ENCODE measurements around the gene MYO1D.

DNA sequence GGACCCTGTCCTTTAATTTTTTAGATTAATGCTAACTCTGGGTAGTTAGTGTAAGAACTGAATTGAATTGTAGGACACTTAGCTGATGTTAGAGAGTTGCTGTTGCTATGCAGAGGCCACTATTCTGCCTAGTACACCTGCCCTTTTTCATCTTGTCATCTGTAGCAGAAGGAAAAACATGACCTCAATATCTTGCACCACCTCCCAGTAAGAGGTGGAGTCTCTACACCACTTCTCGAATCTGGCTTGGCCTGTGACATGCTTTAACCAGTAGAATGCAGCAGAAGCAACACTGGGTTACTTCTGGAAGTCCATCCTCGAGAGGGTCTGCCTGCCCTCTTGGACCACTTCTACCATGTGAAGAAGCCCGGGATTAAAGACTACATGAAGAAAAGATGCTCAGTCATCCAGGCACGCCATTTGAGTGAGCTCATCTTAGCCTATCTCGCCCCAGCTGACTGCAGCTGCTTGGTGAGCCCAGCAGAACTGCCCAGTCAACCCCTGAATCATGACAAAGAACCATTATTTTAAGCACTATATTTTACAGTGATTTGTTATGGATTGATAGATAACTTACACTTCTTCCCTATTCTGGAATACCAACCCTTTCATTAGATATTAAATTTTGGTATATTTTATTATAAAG is 153.5 kb downstream of the MYO1D start:
- TF ChIP-seq, protein P1, sequence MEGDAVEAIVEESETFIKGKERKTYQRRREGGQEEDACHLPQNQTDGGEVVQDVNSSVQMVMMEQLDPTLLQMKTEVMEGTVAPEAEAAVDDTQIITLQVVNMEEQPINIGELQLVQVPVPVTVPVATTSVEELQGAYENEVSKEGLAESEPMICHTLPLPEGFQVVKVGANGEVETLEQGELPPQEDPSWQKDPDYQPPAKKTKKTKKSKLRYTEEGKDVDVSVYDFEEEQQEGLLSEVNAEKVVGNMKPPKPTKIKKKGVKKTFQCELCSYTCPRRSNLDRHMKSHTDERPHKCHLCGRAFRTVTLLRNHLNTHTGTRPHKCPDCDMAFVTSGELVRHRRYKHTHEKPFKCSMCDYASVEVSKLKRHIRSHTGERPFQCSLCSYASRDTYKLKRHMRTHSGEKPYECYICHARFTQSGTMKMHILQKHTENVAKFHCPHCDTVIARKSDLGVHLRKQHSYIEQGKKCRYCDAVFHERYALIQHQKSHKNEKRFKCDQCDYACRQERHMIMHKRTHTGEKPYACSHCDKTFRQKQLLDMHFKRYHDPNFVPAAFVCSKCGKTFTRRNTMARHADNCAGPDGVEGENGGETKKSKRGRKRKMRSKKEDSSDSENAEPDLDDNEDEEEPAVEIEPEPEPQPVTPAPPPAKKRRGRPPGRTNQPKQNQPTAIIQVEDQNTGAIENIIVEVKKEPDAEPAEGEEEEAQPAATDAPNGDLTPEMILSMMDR (IDR thresholded peaks at IDR 0.05; ENCODE audit: insufficient read depth, low read depth, low read length) = no peak
- TF ChIP-seq EZH2 (IDR thresholded peaks at IDR 0.05; ENCODE audit: insufficient read depth, low read length) = no peak
